Measurements from ENCODE around the gene MNAT1. TPM values are rescaled to one million over a fixed set of nuclear protein-coding genes. Genes with fewer than 3 reads are reported as not detected.

Gene MNAT1
- total RNA-seq, 3 donors from 2014 or later, result 30.6 to 70.4 (median 50.8) TPM

DNA sequence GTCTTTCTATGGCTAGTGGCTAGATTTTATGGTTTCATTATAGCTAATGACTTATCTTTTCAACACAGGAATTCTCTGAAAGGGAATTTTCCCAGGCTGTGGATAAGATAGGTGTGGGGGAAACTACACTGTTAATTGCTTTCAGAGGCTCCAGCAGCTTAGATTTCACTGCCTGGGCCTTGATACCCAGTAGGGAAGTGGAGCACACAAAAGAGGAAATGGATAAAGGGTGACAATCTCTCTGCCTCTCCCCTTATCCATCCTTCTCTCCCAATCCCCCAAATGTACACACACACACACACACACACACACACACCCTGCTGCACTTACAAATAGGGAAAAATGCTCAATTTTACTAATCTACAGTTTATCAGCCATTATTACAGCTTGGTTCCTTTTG, 29.5 kb upstream of the MNAT1 start:
- H3K4me3 ChIP-seq, result no peak overlapping the region
- DNase-seq (ENCODE audit: low spot score in 2 of 2), result no peak
- no peaks in the 10 kb centered on the region for H3K4me1 ChIP-seq
- no peaks in the 10 kb centered on the region for H3K27me3 ChIP-seq
- peaks cover 10 to 19% of the 10 kb centered on the region in 2 donors for H3K9me3 ChIP-seq
- intact Hi-C loops (cut with DNase I; ENCODE audit: low total_unique reads), result no loop called here
- H3K27ac ChIP-seq, result no peak overlapping the region
- no peak for TF ChIP-seq POLR2A (IDR thresholded peaks at IDR 0.05)
- no peak for TF ChIP-seq POLR2AphosphoS5 (IDR thresholded peaks at IDR 0.05)
- TF ChIP-seq, protein P1, sequence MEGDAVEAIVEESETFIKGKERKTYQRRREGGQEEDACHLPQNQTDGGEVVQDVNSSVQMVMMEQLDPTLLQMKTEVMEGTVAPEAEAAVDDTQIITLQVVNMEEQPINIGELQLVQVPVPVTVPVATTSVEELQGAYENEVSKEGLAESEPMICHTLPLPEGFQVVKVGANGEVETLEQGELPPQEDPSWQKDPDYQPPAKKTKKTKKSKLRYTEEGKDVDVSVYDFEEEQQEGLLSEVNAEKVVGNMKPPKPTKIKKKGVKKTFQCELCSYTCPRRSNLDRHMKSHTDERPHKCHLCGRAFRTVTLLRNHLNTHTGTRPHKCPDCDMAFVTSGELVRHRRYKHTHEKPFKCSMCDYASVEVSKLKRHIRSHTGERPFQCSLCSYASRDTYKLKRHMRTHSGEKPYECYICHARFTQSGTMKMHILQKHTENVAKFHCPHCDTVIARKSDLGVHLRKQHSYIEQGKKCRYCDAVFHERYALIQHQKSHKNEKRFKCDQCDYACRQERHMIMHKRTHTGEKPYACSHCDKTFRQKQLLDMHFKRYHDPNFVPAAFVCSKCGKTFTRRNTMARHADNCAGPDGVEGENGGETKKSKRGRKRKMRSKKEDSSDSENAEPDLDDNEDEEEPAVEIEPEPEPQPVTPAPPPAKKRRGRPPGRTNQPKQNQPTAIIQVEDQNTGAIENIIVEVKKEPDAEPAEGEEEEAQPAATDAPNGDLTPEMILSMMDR (IDR thresholded peaks at IDR 0.05), result no peak
- no peaks in the 10 kb centered on the region for H3K36me3 ChIP-seq

DNA sequence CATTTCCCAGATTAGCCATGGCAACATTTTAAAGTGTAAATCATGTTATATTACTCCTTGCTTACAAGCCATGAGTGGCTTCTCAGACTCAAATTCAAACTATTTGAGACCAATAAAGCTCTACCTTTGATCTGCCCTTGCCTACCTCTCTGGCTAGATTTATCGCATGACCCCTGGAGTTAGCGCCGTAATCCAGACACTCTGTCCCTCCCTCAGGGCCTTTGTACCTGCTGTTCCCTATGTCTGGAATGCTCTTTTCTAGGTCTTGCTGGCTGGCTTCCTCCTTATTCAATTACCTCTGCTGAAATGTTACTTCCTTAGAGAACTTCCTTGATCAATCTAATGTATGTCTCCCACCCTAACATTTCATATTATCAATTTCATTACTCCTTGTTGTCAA, 26.7 kb upstream of the MNAT1 start:
- no peak for TF ChIP-seq POLR2A (IDR thresholded peaks at IDR 0.05)
- TF ChIP-seq POLR2AphosphoS5 (IDR thresholded peaks at IDR 0.05), result no peak
- TF ChIP-seq, protein P1 (IDR thresholded peaks at IDR 0.05), result no peak
- intact Hi-C loops (cut with DNase I; ENCODE audit: low total_unique reads), result no loop called here
- H3K27ac ChIP-seq, result no peak overlapping the region
- DNase-seq (ENCODE audit: low spot score in 2 of 2), result no peak
- no peaks in the 10 kb centered on the region for H3K27me3 ChIP-seq
- no peaks in the 10 kb centered on the region for H3K9me3 ChIP-seq
- H3K36me3 ChIP-seq, result no peaks in the 10 kb centered on the region
- H3K4me1 ChIP-seq, result no peaks in the 10 kb centered on the region
- no peak overlapping the region for H3K4me3 ChIP-seq

DNA sequence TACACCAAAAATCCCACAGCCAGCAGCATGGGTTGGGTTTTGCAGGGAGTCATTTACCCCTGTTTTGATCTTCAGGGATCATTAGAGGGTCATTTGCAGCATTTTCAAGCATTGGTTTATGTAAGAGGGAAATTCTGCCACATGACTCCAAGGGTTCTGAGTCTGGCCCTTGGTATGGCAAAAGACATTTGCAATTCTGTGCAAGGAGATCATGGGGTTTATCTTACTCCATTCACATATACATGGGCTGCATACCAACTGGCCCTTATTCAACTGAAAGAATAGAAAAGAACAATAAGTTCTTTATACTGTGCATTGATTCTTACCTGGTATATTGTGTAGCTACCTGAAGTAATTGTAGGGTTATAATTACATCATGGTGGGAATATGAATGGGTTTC, 24.1 kb upstream of the MNAT1 start:
- Histone ChIP-seq H3K9me3 (no peaks in the 10 kb centered on the region), H3K36me3 (no peaks in the 10 kb centered on the region), H3K27ac (no peak overlapping the region), H3K4me1 (no peaks in the 10 kb centered on the region), H3K4me3 (no peak overlapping the region), H3K27me3 (no peaks in the 10 kb centered on the region)
- TF ChIP-seq, protein P1 (IDR thresholded peaks at IDR 0.05), result no peak
- TF ChIP-seq POLR2AphosphoS5 (IDR thresholded peaks at IDR 0.05) (no peak), POLR2A (IDR thresholded peaks at IDR 0.05) (no peak)
- intact Hi-C loops (cut with DNase I; ENCODE audit: low total_unique reads), result loop anchor here (10.0 kb wide), 1 partner anchor 1236 kb away; no protein-coding TSS in a partner anchor
- no peak for DNase-seq (ENCODE audit: low spot score in 2 of 2)

DNA sequence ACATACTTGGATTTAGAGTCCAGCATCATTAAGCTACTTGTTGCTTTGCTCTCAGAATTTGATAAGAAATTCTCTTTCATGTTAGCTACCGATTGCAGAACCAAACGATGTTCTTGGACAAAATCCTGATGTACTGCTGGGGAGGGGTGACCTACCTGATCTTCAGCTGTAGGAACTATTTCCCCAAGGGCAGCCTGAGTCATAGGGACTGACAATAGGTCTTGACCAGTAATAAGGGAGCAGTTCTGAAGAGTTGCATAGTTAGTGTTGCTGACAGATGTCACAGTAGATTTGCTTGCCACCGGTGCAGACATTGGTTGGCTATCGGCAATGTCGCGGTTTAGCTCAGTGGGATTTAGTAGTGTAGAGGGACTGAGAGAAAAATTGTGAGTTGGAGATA, 21.0 kb upstream of the MNAT1 start:
- no peak for DNase-seq (ENCODE audit: low spot score in 2 of 2)
- intact Hi-C loops (cut with DNase I; ENCODE audit: low total_unique reads), result loop anchor here (10.0 kb wide), 1 partner anchor 1239 kb away; no protein-coding TSS in a partner anchor
- no peak overlapping the region for H3K4me3 ChIP-seq
- no peaks in the 10 kb centered on the region for H3K27me3 ChIP-seq
- no peaks in the 10 kb centered on the region for H3K36me3 ChIP-seq
- H3K4me1 ChIP-seq, result no peaks in the 10 kb centered on the region
- TF ChIP-seq POLR2A (IDR thresholded peaks at IDR 0.05) (no peak), POLR2AphosphoS5 (IDR thresholded peaks at IDR 0.05) (no peak)
- TF ChIP-seq, protein P1 (IDR thresholded peaks at IDR 0.05), result no peak
- H3K27ac ChIP-seq, result no peak overlapping the region
- no peaks in the 10 kb centered on the region for H3K9me3 ChIP-seq

DNA sequence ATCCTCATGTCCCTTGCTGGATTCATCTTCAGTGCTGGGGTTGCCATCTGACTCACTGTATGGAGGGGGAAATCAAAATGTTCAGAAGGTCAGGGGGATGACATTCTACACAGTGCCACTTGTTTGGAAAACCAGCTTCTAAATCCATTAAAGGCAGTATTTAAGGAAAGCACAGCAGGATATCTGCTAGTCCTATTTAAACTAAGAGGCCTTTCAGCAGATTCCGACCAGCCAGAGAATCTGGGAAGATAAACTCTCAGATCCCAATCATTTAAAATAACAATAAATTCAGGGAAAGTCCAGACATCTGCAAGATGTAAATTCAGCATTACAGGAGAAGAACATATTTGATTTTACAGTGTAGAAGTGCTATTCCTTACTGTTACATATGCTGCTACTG, 14.2 kb upstream of the MNAT1 start:
- Histone ChIP-seq H3K36me3 (no peaks in the 10 kb centered on the region), H3K4me1 (no peaks in the 10 kb centered on the region), H3K9me3 (no peaks in the 10 kb centered on the region), H3K27me3 (peaks cover 0 to 4% of the 10 kb centered on the region in 2 donors), H3K4me3 (no peak overlapping the region), H3K27ac (no peak overlapping the region)
- no peak for DNase-seq (ENCODE audit: low spot score in 2 of 2)
- TF ChIP-seq, protein P1 (IDR thresholded peaks at IDR 0.05), result no peak
- TF ChIP-seq POLR2AphosphoS5 (IDR thresholded peaks at IDR 0.05), result no peak
- no peak for TF ChIP-seq POLR2A (IDR thresholded peaks at IDR 0.05)
- intact Hi-C loops (cut with DNase I; ENCODE audit: low total_unique reads), result no loop called here
